ENCODE data around the gene IKZF4.

GRCh38 chr12:56004211-56004610 lies 16.6 kb upstream of the IKZF4 start:
- TF ChIP-seq PPARA (CRISPR knock-in tag; IDR thresholded peaks at IDR 0.05; ENCODE audit: borderline replicate concordance) (no peak), ZFP30 (CRISPR knock-in tag; IDR thresholded peaks at IDR 0.05) (no peak), SNAI2 (CRISPR knock-in tag; IDR thresholded peaks at IDR 0.05) (no peak), PATZ1 (CRISPR knock-in tag; IDR thresholded peaks at IDR 0.05; ENCODE audit: borderline replicate concordance) (no peak), ESRRG (CRISPR knock-in tag; IDR thresholded peaks at IDR 0.05) (no peak), ZFP3 (CRISPR knock-in tag; IDR thresholded peaks at IDR 0.05) (no peak), ZNF565 (CRISPR knock-in tag; conservative IDR thresholded peaks at IDR 0.05; ENCODE audit: low read depth) (no peak), CSDC2 (CRISPR knock-in tag; IDR thresholded peaks at IDR 0.05) (no peak), TOX (CRISPR knock-in tag; IDR thresholded peaks at IDR 0.05; ENCODE audit: borderline replicate concordance) (no peak), ZC3H10 (CRISPR knock-in tag; IDR thresholded peaks at IDR 0.05) (no peak), RARB (CRISPR knock-in tag; IDR thresholded peaks at IDR 0.05) (no peak)

Measured in SK-N-SH treated with all-trans-retinoic acid at 6 μM for 48 hours (cell line).